Measurements from ENCODE around the gene PHF14. TPM values are rescaled to one million over a fixed set of nuclear protein-coding genes. Genes with fewer than 3 reads are reported as not detected.

PHF14 gene
- total RNA-seq, 2 donors from 2014 or later = 25.1 to 25.7 TPM

DNA sequence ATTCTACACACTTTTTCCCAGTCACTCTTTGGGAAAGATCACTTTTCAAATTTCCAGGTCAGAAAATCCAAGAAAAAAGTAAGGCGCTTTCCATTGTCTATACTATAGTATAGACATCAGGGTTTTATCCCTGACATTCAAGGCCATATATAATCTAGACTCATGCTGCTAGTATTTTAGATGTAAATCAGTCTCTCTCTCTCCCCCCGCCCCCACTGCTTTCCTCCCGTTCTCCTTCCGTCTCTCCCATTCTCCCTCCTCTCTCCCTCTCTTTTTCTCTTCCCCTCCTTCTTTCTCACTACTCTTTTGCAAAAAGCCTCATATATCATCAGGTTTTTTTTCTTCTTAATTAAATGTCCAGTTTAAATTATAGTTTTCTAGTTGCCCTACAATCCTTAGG lies 154.8 kb downstream of the PHF14 start:
- WGBS = 97% methylated on average over 4 of the region's 4 CpGs
- no peaks in the 10 kb centered on the region for H3K4me1 ChIP-seq (replicated peaks)
- H3K27ac ChIP-seq = no peak overlapping the region
- TF ChIP-seq POLR2AphosphoS5 (IDR thresholded peaks at IDR 0.05) = no peak
- no peak for TF ChIP-seq POLR2A (IDR thresholded peaks at IDR 0.05)
- TF ChIP-seq, protein P1, sequence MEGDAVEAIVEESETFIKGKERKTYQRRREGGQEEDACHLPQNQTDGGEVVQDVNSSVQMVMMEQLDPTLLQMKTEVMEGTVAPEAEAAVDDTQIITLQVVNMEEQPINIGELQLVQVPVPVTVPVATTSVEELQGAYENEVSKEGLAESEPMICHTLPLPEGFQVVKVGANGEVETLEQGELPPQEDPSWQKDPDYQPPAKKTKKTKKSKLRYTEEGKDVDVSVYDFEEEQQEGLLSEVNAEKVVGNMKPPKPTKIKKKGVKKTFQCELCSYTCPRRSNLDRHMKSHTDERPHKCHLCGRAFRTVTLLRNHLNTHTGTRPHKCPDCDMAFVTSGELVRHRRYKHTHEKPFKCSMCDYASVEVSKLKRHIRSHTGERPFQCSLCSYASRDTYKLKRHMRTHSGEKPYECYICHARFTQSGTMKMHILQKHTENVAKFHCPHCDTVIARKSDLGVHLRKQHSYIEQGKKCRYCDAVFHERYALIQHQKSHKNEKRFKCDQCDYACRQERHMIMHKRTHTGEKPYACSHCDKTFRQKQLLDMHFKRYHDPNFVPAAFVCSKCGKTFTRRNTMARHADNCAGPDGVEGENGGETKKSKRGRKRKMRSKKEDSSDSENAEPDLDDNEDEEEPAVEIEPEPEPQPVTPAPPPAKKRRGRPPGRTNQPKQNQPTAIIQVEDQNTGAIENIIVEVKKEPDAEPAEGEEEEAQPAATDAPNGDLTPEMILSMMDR (IDR thresholded peaks at IDR 0.05) = no peak
- no peak for DNase-seq (ENCODE audit: low spot score)
- no peak overlapping the region for H3K4me3 ChIP-seq
- no peaks in the 10 kb centered on the region for H3K36me3 ChIP-seq
- intact Hi-C loops (cut with DNase I) = no loop called here
- no peaks in the 10 kb centered on the region for H3K27me3 ChIP-seq (replicated peaks; ENCODE audit: insufficient read depth)
- H3K9me3 ChIP-seq = no peaks in the 10 kb centered on the region

GRCh38 chr7:11130012-11130411 lies 156.3 kb downstream of the PHF14 start:
- WGBS = 90% methylated on average over 4 of the region's 4 CpGs

GRCh38 chr7:11130601-11131000 lies 156.9 kb downstream of the PHF14 start:
- no peaks in the 10 kb centered on the region for H3K27me3 ChIP-seq (replicated peaks; ENCODE audit: insufficient read depth)
- no peak overlapping the region for H3K27ac ChIP-seq
- no peak for DNase-seq (ENCODE audit: low spot score)
- no peaks in the 10 kb centered on the region for H3K36me3 ChIP-seq
- no peak overlapping the region for H3K4me3 ChIP-seq
- H3K4me1 ChIP-seq (replicated peaks) = no peaks in the 10 kb centered on the region
- WGBS = 95% methylated on average over 2 of the region's 2 CpGs
- no peak for TF ChIP-seq POLR2A (IDR thresholded peaks at IDR 0.05)
- TF ChIP-seq, protein P1 (IDR thresholded peaks at IDR 0.05) = no peak
- TF ChIP-seq POLR2AphosphoS5 (IDR thresholded peaks at IDR 0.05) = no peak
- intact Hi-C loops (cut with DNase I) = no loop called here
- no peaks in the 10 kb centered on the region for H3K9me3 ChIP-seq

More at GRCh38 chr7:11130012-11130411, 156.3 kb downstream of the PHF14 start:
- Histone ChIP-seq H3K36me3 (no peaks in the 10 kb centered on the region), H3K4me3 (no peak overlapping the region), H3K9me3 (no peaks in the 10 kb centered on the region), H3K4me1 (replicated peaks) (no peaks in the 10 kb centered on the region), H3K27ac (no peak overlapping the region), H3K27me3 (replicated peaks; ENCODE audit: insufficient read depth) (no peaks in the 10 kb centered on the region)
- intact Hi-C loops (cut with DNase I) = no loop called here
- no peak for DNase-seq (ENCODE audit: low spot score)
- TF ChIP-seq POLR2AphosphoS5 (IDR thresholded peaks at IDR 0.05) = no peak
- TF ChIP-seq, protein P1 (IDR thresholded peaks at IDR 0.05) = no peak
- no peak for TF ChIP-seq POLR2A (IDR thresholded peaks at IDR 0.05)

DNA sequence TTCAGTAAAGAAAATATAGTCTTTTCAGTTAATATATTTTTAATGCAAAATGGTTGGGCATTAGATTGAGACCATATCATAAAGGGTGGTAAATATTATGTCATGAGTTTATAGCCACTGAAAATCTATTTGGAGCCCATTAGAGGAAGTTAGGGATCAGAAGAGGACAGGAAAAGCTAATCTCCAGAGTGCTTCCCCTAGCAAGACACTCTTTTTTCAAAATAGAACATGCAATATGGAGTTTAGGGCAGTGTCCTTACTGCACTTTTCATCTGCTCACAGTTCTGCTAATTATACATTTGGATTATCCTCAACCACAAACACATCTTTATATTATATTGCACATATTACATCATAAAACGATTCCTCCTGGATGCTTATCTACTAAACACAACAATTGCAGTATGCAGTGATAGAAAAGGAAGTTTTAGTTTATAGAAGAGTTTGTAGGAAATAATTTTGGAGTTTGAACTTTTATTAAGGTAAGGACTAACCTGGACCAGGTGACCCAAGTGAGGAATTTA lies 159.8 kb downstream of the PHF14 start:
- WGBS = 60% methylated on average over 1 of the region's 1 CpG
- H3K36me3 ChIP-seq = no peaks in the 10 kb centered on the region
- TF ChIP-seq POLR2A (IDR thresholded peaks at IDR 0.05) = no peak
- TF ChIP-seq POLR2AphosphoS5 (IDR thresholded peaks at IDR 0.05) = no peak
- intact Hi-C loops (cut with DNase I) = no loop called here
- no peaks in the 10 kb centered on the region for H3K27me3 ChIP-seq (replicated peaks; ENCODE audit: insufficient read depth)
- no peaks in the 10 kb centered on the region for H3K4me1 ChIP-seq (replicated peaks)
- no peak for DNase-seq (ENCODE audit: low spot score)
- no peaks in the 10 kb centered on the region for H3K9me3 ChIP-seq
- no peak overlapping the region for H3K27ac ChIP-seq
- H3K4me3 ChIP-seq = no peak overlapping the region

DNA sequence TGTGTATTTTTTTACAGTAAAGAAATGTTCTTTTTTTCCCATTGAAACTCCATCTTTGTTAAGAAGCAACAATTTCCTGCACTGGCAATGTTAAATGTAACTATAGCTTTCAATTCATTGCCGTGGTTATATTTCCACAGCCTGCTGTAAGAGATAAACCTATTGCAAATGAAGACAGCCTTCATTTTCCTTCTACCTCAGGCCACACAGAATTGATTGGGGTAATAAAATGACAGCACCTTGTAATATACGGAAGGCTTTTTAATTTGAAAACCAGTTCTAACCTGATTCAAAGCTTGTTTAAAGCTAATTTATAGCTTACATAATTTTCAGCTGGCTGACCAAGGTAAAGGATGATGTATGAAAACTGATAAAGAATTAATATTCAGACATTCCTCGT lies 161.9 kb downstream of the PHF14 start:
- Histone ChIP-seq H3K4me1 (replicated peaks) (no peaks in the 10 kb centered on the region), H3K4me3 (no peak overlapping the region), H3K36me3 (no peaks in the 10 kb centered on the region), H3K9me3 (no peaks in the 10 kb centered on the region), H3K27ac (no peak overlapping the region), H3K27me3 (replicated peaks; ENCODE audit: insufficient read depth) (no peaks in the 10 kb centered on the region)
- intact Hi-C loops (cut with DNase I) = no loop called here
- 64% methylated on average over 3 of the region's 3 CpGs for WGBS
- no peak for DNase-seq (ENCODE audit: low spot score)
- TF ChIP-seq, protein P1 (IDR thresholded peaks at IDR 0.05) = no peak
- TF ChIP-seq POLR2A (IDR thresholded peaks at IDR 0.05) (no peak), POLR2AphosphoS5 (IDR thresholded peaks at IDR 0.05) (no peak)
